ENCODE data around the gene DISC1.

DNA sequence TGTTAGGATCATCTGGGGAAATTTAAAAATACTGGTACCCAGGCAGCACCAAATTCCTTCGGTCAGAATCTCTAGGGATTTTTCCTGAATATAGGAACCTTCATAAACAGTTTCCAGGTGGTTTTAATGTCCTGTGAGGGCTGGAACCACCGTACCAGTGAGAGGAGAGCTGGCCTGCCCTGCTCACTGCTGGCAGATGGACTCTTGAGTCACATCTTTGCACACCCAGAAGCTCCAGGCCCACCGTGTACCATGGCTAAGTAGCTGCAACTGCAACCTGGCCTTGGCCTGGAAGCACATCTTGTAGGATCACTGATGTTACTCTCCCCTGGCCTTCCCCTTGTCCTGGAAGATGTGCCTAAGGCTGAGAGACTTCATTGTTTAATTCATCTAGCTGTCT is 181.5 kb downstream of the DISC1 start:
- TF ChIP-seq YY1 (IDR thresholded peaks at IDR 0.05; ENCODE audit: low read depth) (no peak), JUND (IDR thresholded peaks at IDR 0.05) (no peak), RAD21 (IDR thresholded peaks at IDR 0.05; ENCODE audit: low read length) (no peak), GABPA (IDR thresholded peaks at IDR 0.05; ENCODE audit: low read depth) (no peak), EP300 (IDR thresholded peaks at IDR 0.05; ENCODE audit: borderline replicate concordance in 1 of 2, low read depth in 1 of 2, low read length in 1 of 2) (no peak), SIN3A (IDR thresholded peaks at IDR 0.05; ENCODE audit: borderline replicate concordance, low read depth, low read length) (no peak)
- TF ChIP-seq, protein P1, sequence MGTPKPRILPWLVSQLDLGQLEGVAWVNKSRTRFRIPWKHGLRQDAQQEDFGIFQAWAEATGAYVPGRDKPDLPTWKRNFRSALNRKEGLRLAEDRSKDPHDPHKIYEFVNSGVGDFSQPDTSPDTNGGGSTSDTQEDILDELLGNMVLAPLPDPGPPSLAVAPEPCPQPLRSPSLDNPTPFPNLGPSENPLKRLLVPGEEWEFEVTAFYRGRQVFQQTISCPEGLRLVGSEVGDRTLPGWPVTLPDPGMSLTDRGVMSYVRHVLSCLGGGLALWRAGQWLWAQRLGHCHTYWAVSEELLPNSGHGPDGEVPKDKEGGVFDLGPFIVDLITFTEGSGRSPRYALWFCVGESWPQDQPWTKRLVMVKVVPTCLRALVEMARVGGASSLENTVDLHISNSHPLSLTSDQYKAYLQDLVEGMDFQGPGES (IDR thresholded peaks at IDR 0.05; ENCODE audit: low read depth, low read length): no peak
- TF ChIP-seq, protein P2, sequence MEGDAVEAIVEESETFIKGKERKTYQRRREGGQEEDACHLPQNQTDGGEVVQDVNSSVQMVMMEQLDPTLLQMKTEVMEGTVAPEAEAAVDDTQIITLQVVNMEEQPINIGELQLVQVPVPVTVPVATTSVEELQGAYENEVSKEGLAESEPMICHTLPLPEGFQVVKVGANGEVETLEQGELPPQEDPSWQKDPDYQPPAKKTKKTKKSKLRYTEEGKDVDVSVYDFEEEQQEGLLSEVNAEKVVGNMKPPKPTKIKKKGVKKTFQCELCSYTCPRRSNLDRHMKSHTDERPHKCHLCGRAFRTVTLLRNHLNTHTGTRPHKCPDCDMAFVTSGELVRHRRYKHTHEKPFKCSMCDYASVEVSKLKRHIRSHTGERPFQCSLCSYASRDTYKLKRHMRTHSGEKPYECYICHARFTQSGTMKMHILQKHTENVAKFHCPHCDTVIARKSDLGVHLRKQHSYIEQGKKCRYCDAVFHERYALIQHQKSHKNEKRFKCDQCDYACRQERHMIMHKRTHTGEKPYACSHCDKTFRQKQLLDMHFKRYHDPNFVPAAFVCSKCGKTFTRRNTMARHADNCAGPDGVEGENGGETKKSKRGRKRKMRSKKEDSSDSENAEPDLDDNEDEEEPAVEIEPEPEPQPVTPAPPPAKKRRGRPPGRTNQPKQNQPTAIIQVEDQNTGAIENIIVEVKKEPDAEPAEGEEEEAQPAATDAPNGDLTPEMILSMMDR (IDR thresholded peaks at IDR 0.05): no peak

Measured in SK-N-SH (cell line).